Left colon (tissue), 2 donors: ENCODE measurements around the gene NOL4L. TPM values are rescaled to one million over a fixed set of nuclear protein-coding genes. Genes with fewer than 3 reads are reported as not detected.
"Not testable (repeated sequence)": the region's sequence is repeated elsewhere in the genome, so short reads cannot be mapped to it uniquely, and the experiment has no call there.

Experiments
- ATAC-seq: fragments of 200-7000 bp; cut with Tn5 transposase; one replicate; pipeline ENCODE4 v1.9.1; 2020; ENCODE audit warnings: mild to moderate bottlenecking, moderate library complexity
- DNase-seq, 2 donors: peaks; one replicate each; pipeline ENCODE4 v3.0.0-alpha.2; 2020
- intact Hi-C, 2 donors: fragments of 100-400 bp; cut with DNase I in 1 of 2; cut with micrococcal nuclease in 1 of 2; formaldehyde crosslinking; loops; one replicate each; pipeline versions ENCODE4 v1.11.2 to v1.14.0; 2022; cut with DNase I, micrococcal nuclease
- total RNA-seq, 2 donors: library from RNA; stranded (reverse); fragmentation: NEBNext Ultra II Directional; extraction: Animal tissue kit (Norgen Biotek cat#: 25700); gene quantifications; one replicate each; pipeline ENCODE4 v1.2.1, GENCODE V29; 2021
- donor health status: DM: no; HTN: no; CAD: no.
- donor health status: DM: yes; HTN: yes; CAD: no.

NOL4L gene
- total RNA-seq, 2 donors from 2014 or later: 55.2 to 61.0 TPM

GRCh38 chr20:32507998-32508774, 76.9 kb downstream of the NOL4L start:
- no peak for DNase-seq
- ATAC-seq: no peak
- intact Hi-C loops: no loop called here

- DNase-seq (no peak), ATAC-seq (no peak)
- intact Hi-C loops: no loop called here
These were observed 78.4 kb downstream of the NOL4L start for GRCh38 chr20:32506721-32507120.

GRCh38 chr20:32505723-32506473, 79.2 kb downstream of the NOL4L start:
- DNase-seq: no peak
- ATAC-seq: no peak
- intact Hi-C loops: no loop called here

- intact Hi-C loops: no loop called here
These were observed 83.4 kb downstream of the NOL4L start for GRCh38 chr20:32501709-32502108.

GRCh38 chr20:32497589-32498224, 87.4 kb downstream of the NOL4L start:
- ATAC-seq (no peak), DNase-seq (no peak)
- intact Hi-C loops: no loop called here

More at GRCh38 chr20:32501709-32502108, 83.4 kb downstream of the NOL4L start:
- no peak for DNase-seq
- ATAC-seq: no peak

- no peak for DNase-seq
- no peak for ATAC-seq
- intact Hi-C loops: no loop called here
These were observed 88.2 kb downstream of the NOL4L start for GRCh38 chr20:32496811-32497533.

- intact Hi-C loops: no loop called here
- DNase-seq: no peak
- no peak for ATAC-seq
These were observed 89.2 kb downstream of the NOL4L start for GRCh38 chr20:32495949-32496348.

GRCh38 chr20:32495217-32495565, 89.9 kb downstream of the NOL4L start:
- no peak for ATAC-seq
- DNase-seq: no peak
- intact Hi-C loops: no loop called here

- intact Hi-C loops: no loop called here
- DNase-seq: no peak
- ATAC-seq: no peak
These were observed 90.5 kb downstream of the NOL4L start for GRCh38 chr20:32494483-32495216.

- DNase-seq: no peak
- ATAC-seq: no peak
- intact Hi-C loops: no loop called here
These were observed 91.8 kb downstream of the NOL4L start for GRCh38 chr20:32493356-32493755.

GRCh38 chr20:32491764-32492151, 93.4 kb downstream of the NOL4L start:
- DNase-seq, ATAC-seq: not testable (repeated sequence)

GRCh38 chr20:32490942-32491763, 94.0 kb downstream of the NOL4L start:
- intact Hi-C loops: no loop called here
- DNase-seq (no peak), ATAC-seq (no peak)

More at GRCh38 chr20:32491764-32492151, 93.4 kb downstream of the NOL4L start:
- intact Hi-C loops: not testable (repeated sequence)

GRCh38 chr20:32488066-32488838, 96.9 kb downstream of the NOL4L start:
- intact Hi-C loops: loop anchor here in 1 of 2 donors (10.0 kb wide), 1 partner anchor 133 kb away; the partner anchor contains the start of gene ASXL1
- DNase-seq (no peak), ATAC-seq (no peak)

- intact Hi-C loops: loop anchor here in 1 of 2 donors (10.0 kb wide), 1 partner anchor 133 kb away; the partner anchor contains the start of gene ASXL1
- DNase-seq (no peak), ATAC-seq (no peak)
These were observed 97.8 kb downstream of the NOL4L start for GRCh38 chr20:32487381-32487780.

GRCh38 chr20:32485770-32486478, 99.2 kb downstream of the NOL4L start:
- no peak for DNase-seq
- intact Hi-C loops: loop anchor here in 1 of 2 donors (10.0 kb wide), 1 partner anchor 131 kb away; the partner anchor contains the start of gene ASXL1
- ATAC-seq: peak; percentile 7
